DLD1 (cell line): ENCODE data around the gene C19orf47.

Experiments used
- in situ Hi-C: cut with HindIII; loops from 2 replicates; pipeline ENCODE4 v1.10.0; 2017; ENCODE audit warnings: low sequenced_read_pairs

Gene C19orf47

DNA sequence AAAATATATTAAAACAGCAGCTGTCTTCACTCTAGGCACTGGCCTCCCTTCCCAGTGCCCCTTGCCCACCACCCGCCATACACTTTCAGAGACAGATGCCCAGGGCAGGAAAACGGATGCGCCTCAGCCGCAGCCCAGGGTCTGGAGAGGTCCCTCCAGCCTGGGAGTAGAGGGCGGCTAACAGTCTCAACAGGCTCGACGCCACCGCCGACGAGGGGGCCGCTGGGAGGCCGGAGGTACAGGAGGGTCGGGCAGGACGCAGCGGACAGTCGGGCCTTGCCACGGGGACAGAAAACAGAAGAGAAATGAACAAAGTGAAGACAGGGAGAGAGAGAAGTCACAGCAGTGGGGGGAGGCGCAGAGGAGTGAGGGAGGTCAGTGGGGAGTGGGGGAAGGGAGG, 27.1 kb downstream of the C19orf47 start:
- in situ Hi-C loops: no loop called here

DNA sequence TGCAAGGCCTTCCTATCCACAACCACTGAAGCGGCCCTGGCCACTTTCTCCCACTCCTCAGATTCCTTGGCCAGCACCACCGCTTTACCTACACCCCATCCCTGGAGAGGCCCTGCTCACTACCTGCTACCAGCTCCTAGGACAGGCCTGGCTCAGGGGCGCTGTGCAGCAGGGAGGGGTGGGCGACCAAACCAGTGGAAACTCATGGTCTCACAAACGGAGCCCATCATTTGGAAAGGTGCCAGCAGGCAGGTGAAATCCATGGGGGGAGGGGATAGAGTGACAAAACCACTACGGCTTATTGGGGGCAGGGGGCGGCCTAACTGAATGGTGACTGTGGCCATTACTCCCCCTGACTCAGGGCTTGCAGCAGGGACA, 27.6 kb downstream of the C19orf47 start:
- in situ Hi-C loops: no loop called here

DNA sequence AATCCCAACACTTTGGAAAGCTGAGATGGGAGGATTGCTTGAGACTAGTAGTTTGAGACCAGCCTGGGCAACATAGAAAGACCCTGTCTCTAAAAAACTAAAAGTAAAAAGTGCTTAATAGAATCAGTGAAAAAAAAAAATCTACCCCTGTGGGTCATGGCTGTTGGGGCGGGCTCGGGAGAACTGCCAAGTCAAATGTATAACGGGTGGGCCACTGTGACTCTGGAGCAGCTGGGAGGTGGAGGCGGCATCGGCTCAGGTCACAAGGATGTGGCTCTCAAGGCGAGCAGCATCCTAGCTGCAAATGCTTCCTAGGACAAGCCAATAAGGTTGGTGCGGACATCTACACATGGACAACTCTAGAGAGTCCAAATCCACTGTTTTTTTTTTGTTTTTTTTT, 30.9 kb downstream of the C19orf47 start:
- in situ Hi-C loops: no loop called here

GRCh38 chr19:40315812-40316470, 32.3 kb downstream of the C19orf47 start:
- in situ Hi-C loops: no loop called here

DNA sequence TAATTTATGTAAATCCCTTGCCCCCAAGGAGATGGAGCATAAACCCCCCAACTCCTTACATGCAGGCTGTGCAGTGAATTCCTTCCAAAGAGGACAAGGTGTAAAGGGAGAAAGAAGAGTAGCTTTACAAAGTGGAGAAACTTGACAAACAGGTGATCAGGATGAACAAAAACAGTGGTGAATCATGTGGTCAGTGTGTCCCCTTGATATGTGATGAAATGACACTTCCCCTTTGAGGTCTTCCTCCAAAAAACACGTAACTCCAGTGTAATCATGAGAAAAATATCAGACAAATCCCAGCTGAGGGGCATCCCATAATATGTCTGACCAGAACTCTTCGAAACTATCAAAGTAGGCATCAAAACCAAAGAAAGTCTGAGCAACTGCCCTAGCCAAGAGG, 33.5 kb downstream of the C19orf47 start:
- in situ Hi-C loops: no loop called here

DNA sequence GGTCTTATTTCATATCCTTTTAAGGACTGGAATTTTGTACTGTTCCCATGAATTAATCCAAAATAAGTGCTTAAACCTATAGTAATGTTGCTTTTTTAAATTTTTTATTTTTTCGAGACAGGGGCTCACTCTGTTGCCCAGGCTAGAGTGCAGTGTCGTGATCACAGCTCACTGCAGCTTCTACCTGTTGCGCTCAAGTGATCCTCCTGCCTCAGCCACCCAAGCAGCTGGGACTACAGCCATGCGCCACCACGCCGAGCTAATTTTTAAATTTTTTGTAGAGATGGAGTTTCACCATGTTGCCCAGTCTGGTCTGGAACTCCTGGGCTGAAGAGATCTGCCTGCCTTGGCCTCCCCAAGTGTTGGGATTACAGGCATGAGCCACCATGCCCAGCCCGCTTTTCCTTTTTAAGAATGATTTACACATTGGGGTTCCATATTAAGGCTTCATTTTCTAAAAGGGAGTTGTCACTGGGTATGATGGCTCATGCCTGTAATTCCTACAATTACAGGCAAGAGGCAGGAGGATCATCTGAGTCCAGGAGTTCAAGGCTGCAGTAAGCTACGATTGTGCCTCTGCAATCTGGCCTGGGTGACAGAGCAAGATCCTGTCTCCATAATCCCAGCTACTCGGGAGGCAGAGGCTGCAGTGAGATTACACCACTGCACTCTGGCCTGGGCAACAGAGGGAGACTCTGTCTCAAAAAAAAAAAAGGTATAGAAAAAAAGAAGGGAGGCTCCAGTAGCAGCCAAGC, 34.8 kb downstream of the C19orf47 start:
- in situ Hi-C loops: no loop called here

GRCh38 chr19:40312533-40312932, 35.7 kb downstream of the C19orf47 start:
- in situ Hi-C loops: no loop called here

DNA sequence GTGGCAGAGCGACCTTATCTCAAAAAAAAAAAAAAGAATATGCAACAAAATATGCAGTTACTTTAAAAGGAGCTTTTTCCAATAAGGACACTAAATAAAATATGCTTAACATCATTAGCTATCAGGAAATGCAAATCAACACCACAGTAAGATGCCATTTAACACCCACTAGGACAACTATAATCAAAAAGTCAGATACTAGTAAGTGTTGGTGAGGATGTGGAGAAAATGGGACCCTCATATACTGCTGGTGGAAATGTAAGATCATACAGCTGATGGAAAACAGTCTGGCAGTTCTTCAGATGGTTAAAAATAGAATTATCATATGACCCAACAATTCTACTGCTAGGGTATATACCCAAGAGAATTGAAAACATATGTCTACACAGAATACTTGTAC, 38.5 kb downstream of the C19orf47 start:
- in situ Hi-C loops: no loop called here

DNA sequence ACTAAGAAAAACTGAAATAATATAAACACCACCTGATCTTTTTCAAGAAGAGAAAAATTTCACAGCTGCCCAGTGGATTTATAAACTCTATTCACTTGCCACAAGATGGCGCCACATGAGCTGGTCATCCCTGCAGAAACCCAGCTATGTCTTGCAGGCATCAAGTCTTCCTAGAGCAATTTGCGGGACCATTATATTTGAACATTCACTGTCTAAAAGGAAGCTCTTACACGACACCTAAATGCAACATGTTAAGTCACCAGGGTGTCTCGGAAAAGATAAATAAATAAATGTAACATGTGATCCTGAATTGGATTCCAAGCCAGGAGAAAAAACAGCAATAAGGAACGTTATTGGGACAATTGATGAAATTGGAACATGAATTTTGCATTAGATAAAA, 42.8 kb downstream of the C19orf47 start:
- in situ Hi-C loops: no loop called here

- in situ Hi-C loops: no loop called here
Measured at GRCh38 chr19:40304306-40304705, 43.9 kb downstream of the C19orf47 start.

GRCh38 chr19:40303765-40304164, 44.4 kb downstream of the C19orf47 start:
- in situ Hi-C loops: no loop called here

- in situ Hi-C loops: no loop called here
Measured at GRCh38 chr19:40302224-40303011, 45.8 kb downstream of the C19orf47 start.

GRCh38 chr19:40300668-40301067, 47.5 kb downstream of the C19orf47 start:
- in situ Hi-C loops: no loop called here

GRCh38 chr19:40298026-40298425, 50.2 kb downstream of the C19orf47 start:
- in situ Hi-C loops: no loop called here

DNA sequence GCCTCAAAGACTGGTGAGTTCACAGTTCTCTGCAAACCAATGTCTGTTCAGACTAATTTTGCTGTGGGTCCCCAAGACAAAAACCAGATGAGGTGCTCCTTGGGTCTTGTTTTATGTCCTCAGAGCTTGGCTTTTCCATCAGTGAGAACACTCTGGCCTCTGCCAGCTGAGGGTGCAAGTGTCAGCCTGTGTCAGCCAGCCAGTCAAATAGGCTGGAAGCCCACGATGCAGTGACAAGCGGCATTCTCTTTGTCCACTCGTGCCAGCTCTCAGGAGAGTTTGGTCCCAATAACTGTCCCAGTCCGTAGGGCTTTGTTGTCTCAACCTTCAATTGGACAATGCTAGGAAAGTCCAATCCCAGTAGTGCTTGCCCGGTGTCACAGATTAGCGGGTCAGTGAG, 53.6 kb downstream of the C19orf47 start:
- in situ Hi-C loops: no loop called here

- in situ Hi-C loops: no loop called here
Measured at GRCh38 chr19:40286971-40287421, 61.2 kb downstream of the C19orf47 start.

GRCh38 chr19:40286235-40286970, 61.8 kb downstream of the C19orf47 start:
- in situ Hi-C loops: no loop called here

DNA sequence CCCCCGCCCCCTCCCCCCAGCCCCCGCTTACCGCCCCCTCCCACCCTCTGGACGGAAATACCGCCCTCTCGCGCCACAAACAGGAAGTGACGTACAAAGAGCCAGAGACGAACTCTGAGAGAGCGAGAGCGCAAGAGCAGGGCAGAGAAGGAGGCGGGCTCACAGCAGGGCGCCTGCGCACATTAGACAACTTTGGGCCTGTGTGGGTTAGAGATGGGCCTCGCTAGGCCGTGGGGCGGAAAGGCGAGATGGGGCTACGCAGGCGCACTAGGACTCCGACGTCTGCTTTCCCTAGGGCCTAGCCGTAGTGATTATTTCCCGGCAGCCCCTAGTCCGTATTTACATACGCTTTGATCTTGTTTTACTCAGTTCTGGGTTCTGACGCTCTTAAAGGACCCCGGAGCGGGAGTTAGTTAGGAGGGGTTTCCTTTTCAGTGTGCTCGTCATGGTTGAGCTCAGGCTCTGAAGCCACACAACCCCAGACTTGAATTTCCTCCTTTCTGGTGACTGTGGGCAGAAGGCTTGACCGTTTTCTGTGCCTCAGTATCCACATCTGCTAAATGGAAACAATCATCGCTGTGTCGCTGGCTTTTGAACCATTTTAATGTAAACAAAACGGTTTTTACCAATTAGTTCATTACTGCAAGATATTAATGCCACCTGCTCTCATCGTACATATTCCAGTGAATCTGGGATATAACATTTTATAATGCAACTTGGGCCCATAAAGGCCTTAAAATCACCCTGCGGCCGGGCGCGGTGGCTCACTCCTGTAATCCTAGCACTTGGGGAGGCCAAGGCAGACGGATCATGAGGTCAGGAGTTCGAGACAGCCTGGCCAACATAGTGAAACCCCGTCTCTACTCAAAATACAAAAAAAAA, 62.6 kb downstream of the C19orf47 start:
- in situ Hi-C loops: no loop called here

DNA sequence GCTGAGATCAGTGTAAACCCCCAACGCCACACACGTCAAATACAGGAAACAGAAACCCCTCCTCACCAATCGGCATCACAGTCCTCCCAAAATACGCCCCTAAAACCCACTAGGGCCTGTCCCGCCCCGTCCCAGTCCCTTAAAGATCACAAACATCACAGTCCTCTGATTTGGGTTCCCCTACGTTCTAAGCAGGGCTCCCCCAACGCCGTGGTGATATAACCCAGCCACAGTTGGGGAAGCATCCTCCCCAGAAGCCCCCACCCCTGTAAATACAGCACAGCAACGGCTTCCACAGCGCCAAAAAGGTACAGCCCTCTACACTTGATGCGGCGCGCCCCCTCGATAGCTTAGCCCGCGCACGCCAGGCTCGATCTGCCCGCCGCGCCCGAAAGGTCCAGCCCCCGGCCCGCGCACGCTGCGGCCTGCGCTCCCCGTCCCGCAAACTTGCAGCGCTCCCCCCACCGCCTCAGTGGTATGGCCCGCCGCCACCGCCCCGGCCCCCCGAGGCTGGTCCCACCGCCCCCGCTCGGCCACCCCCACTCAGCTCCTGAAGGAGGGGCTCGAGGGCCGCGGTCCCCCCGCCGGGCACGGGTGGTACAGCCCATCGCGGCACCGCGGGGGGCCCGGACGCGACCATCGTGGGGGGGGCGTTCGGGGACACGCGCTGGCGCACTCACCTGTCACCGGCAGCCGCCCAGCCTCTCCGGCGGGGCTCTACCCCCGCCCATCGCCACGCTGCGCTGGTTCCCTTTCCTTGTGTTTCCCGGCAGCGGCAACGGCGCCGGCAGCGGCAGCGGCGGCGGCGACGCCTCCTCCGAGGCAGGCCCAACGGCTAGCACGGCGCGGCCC, 63.5 kb downstream of the C19orf47 start, which contains the start of gene AKT2:
Gene AKT2, minus strand, starts transcription at position 845 of the 852 bp plus-strand sequence. CDS start 20,078 bp downstream, outside the sequence.
- in situ Hi-C loops: no loop called here
